Skeletal muscle tissue (tissue), 4 donors: ENCODE measurements around the gene RNF38. TPM values are rescaled to one million over a fixed set of nuclear protein-coding genes. Genes with fewer than 3 reads are reported as not detected.

ENCODE experiments used
- H3K27ac ChIP-seq: one replicate; pipeline ENCODE4 v1.7.0; 2013; ENCODE audit warnings: mild to moderate bottlenecking, low read depth, low read length, inconsistent platforms
- H3K27me3 ChIP-seq, 3 donors: one replicate each; pipeline ENCODE4 v1.7.0; 2013; ENCODE audit warnings: low read length in 3 of 3; ENCODE audit not compliant: control insufficient read depth in 3 of 3, insufficient read depth in 3 of 3
- H3K36me3 ChIP-seq, 3 donors: one replicate each; pipeline ENCODE4 v1.7.0; 2013; ENCODE audit warnings: low read length in 3 of 3; ENCODE audit not compliant: control insufficient read depth in 3 of 3, insufficient read depth in 3 of 3
- H3K4me1 ChIP-seq, 3 donors: one replicate each; pipeline ENCODE4 v1.7.0; 2013; ENCODE audit warnings: low read length in 3 of 3, mild to moderate bottlenecking in 3 of 3; ENCODE audit not compliant: control insufficient read depth in 3 of 3, insufficient read depth in 3 of 3
- H3K4me3 ChIP-seq, 3 donors: one replicate each; pipeline ENCODE4 v1.7.0; 2013; ENCODE audit warnings: low read length in 3 of 3
- H3K9ac ChIP-seq, 3 donors: one replicate each; pipeline ENCODE4 v1.7.0; 2013; ENCODE audit warnings: low read length in 3 of 3, mild to moderate bottlenecking in 3 of 3, moderate library complexity in 2 of 3, low read depth in 1 of 3
- H3K9me3 ChIP-seq, 3 donors: one replicate each; pipeline ENCODE4 v1.7.0; 2013; ENCODE audit warnings: low read length in 3 of 3; ENCODE audit not compliant: control insufficient read depth in 3 of 3
- total RNA-seq: library from RNA; depleted of rRNA; stranded (reverse); fragments of >200 nt; gene quantifications from one replicate; pipeline ENCODE4 v1.2.3, GENCODE V29; 2014
- donor health status: Osteomylitis.

Gene RNF38
- total RNA-seq, 1 donor from 2014 or later, result 16.7 TPM

DNA sequence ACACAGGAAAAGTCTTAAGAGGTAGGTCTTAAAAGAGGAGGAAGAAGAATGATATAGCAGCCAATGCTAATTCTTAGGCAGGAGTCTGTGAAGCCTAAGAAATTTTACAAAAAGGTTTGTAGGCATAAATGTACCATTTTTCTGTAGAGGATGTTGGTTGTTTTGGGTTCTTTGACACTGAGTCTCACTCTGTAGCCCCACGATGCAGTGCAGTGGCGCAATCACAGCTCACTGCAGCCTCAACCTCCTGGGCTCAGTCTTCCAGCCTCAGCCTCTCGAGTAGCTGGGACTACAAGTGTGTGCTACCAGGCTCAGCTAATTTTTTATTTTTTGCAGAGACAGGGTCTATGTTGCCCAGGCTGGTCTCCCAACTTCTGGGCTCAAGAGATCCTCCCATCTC is 37.7 kb upstream of the RNF38 start:
- Histone ChIP-seq H3K27ac (no peak overlapping the region), H3K36me3 (no peaks in the 10 kb centered on the region), H3K9ac (no peak overlapping the region), H3K4me1 (no peaks in the 10 kb centered on the region), H3K9me3 (no peaks in the 10 kb centered on the region), H3K4me3 (no peak overlapping the region), H3K27me3 (no peaks in the 10 kb centered on the region)

DNA sequence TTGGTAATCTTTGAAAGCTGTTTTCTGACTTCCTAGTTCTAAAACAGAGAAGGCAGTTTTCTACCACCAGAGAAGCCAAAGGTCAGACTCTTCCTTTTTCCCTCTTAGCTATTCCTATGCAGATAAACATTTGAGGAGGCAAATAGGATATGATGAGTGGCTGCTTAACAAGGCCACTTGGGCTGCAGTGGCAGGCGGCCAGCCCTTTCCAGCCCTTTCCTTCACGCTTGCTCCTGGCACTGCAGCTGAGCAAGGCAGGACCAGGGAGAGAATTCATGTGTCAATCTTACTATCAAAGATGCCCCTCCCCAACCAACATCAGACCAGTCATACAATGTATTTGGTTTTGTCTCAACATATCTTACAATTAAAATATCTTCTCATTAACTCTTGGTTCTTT is 36.8 kb upstream of the RNF38 start:
- no peak overlapping the region for H3K4me3 ChIP-seq
- H3K27ac ChIP-seq, result no peak overlapping the region
- H3K9me3 ChIP-seq, result no peaks in the 10 kb centered on the region
- H3K9ac ChIP-seq, result no peak overlapping the region
- H3K4me1 ChIP-seq, result no peaks in the 10 kb centered on the region
- no peaks in the 10 kb centered on the region for H3K27me3 ChIP-seq
- H3K36me3 ChIP-seq, result no peaks in the 10 kb centered on the region

DNA sequence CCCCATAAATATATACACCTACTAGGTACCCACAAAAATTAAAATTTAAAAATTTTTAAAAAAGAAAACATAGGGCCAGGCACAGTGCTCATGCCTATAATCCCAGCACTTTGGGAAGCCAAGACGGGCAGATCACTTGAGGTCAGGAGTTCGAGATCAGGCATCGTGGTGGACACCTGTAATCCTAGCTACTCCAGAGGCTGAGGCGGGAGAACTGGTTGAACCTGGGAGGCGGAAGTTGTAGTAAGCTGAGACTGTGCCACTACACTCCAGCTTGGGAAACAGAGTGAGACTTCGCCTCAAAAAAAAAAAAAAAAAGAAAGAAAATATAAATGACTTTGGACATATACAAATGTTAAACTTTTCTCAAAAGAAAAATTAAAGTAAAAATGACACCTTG is 33.3 kb upstream of the RNF38 start:
- no peak overlapping the region for H3K4me3 ChIP-seq
- H3K9me3 ChIP-seq, result no peaks in the 10 kb centered on the region
- no peaks in the 10 kb centered on the region for H3K36me3 ChIP-seq
- no peak overlapping the region for H3K9ac ChIP-seq
- H3K27ac ChIP-seq, result no peak overlapping the region
- no peaks in the 10 kb centered on the region for H3K27me3 ChIP-seq
- no peaks in the 10 kb centered on the region for H3K4me1 ChIP-seq

DNA sequence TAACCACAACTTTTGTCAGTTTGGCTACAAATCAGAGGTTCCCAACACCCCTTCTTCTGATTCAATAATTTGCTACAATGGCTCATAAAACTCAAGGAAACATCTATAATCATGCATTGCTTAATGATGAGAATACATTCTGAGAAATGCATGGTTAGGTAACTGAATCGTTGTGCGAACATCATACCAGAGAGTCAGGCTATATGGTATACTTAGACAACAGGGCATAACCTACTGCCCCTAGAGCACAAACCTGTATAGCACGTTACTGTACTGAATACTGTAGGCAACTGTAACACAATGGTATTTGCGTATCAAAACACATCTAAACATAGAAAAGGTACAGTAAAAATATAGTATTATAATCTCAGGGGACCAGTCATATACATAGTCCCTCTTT is 31.0 kb upstream of the RNF38 start:
- no peaks in the 10 kb centered on the region for H3K36me3 ChIP-seq
- no peak overlapping the region for H3K9ac ChIP-seq
- H3K4me1 ChIP-seq, result no peaks in the 10 kb centered on the region
- H3K9me3 ChIP-seq, result no peaks in the 10 kb centered on the region
- no peaks in the 10 kb centered on the region for H3K27me3 ChIP-seq
- no peak overlapping the region for H3K4me3 ChIP-seq
- no peak overlapping the region for H3K27ac ChIP-seq

DNA sequence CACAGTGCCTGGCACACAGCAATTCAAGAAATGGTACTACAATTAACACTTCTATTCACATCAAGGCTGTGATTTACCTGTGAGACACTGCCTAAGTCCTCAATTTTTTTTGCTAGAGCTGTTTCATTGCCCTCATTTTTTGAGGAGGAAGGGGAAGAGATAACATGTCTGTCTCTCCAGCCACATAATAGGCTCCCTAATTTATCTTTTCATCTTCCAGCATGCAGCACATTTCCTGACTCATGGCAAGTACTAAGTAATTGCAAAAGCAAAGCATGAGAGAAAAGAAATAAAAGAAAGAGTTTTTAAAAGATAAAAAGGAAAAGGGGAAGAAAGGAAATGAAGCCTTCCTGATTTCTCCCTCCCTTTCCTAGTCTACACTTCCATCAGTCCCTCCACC is 26.9 kb upstream of the RNF38 start:
- Histone ChIP-seq H3K9ac (no peak overlapping the region), H3K4me1 (no peaks in the 10 kb centered on the region), H3K9me3 (no peaks in the 10 kb centered on the region), H3K27me3 (no peaks in the 10 kb centered on the region), H3K4me3 (no peak overlapping the region), H3K36me3 (peaks cover 0 to 4% (median 4%) of the 10 kb centered on the region in 3 donors), H3K27ac (no peak overlapping the region)

DNA sequence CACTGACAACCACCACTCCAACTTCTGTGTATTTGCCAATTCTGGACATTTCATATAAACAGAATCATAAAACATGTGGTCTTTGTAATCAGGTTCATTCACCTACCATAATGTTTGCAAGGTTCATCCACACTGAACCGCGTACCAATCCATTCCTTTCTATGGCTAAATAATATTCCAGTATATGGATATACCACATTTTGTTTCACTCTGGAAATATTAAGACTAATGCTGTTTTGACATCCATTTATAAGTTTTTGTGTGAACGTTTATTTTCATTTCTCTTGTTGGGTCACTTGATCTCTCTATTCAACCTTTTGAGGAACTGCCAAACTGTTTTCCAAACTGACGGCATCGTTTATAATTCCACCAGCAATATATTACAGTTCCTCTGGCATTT is 26.3 kb upstream of the RNF38 start:
- no peak overlapping the region for H3K9ac ChIP-seq
- H3K27me3 ChIP-seq, result no peaks in the 10 kb centered on the region
- no peaks in the 10 kb centered on the region for H3K9me3 ChIP-seq
- no peaks in the 10 kb centered on the region for H3K4me1 ChIP-seq
- no peak overlapping the region for H3K4me3 ChIP-seq
- peaks cover 0 to 4% (median 4%) of the 10 kb centered on the region in 3 donors for H3K36me3 ChIP-seq
- no peak overlapping the region for H3K27ac ChIP-seq

DNA sequence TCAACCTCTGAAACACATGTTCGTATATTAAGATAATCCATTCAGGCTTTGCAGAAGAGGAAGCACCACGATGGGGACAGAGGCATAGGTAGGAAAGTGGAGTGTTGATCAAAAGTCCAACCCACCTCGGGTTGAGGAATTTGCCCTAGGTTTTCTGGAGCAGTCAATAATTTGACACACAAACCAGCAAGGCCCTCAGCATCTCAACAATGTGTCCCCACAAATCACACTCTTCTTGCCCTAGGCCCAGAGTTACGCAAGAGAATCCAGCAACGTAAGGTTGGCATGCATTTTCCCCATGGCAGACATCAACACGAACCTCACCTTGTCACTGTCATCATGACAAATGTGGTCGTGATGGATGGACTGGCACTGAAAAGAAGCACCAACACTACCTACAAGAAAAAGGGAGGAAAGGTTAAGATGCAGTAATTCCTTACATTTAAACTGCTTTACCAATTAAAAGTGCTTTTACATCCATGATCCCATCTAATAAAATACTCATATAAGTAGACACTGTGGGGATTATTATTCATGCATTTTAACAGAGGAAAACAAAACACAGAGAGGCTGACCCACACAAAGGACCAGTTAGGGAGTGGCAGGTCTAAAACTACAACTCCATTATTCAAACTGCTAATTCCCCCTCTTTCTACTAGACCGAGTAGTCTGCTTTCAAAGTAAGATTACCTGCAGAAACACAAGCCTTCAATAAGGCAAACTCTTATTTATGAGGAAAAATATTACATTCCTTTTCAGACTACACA is 24.4 kb upstream of the RNF38 start:
- Histone ChIP-seq H3K4me1 (peaks cover 0 to 2% (median 0%) of the 10 kb centered on the region in 3 donors), H3K9me3 (no peaks in the 10 kb centered on the region), H3K4me3 (no peak overlapping the region), H3K9ac (no peak overlapping the region), H3K36me3 (peaks cover 0 to 4% (median 4%) of the 10 kb centered on the region in 3 donors), H3K27ac (no peak overlapping the region), H3K27me3 (no peaks in the 10 kb centered on the region)

DNA sequence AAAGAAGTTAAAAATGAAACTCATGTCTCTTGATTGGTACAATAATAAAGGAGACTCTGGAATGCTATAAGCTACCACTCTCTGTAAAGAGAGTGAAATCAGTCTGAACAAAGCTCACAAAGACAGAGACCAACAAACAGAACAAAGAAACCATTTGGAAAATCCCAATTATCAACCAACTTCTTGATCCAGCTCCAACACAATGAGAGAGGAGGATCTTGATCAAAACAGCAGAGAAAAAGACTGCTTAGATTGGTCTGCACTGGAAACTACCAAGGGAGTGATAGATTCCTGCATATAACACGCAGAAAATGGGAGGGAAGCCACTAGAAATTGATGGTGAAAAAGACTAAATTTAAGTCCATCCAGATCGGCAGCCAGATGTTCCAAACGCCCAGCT is 23.1 kb upstream of the RNF38 start:
- Histone ChIP-seq H3K9me3 (no peaks in the 10 kb centered on the region), H3K36me3 (peaks cover 0 to 4% (median 4%) of the 10 kb centered on the region in 3 donors), H3K27me3 (no peaks in the 10 kb centered on the region), H3K4me1 (peaks cover 0 to 2% (median 0%) of the 10 kb centered on the region in 3 donors), H3K4me3 (no peak overlapping the region), H3K27ac (no peak overlapping the region), H3K9ac (no peak overlapping the region)

DNA sequence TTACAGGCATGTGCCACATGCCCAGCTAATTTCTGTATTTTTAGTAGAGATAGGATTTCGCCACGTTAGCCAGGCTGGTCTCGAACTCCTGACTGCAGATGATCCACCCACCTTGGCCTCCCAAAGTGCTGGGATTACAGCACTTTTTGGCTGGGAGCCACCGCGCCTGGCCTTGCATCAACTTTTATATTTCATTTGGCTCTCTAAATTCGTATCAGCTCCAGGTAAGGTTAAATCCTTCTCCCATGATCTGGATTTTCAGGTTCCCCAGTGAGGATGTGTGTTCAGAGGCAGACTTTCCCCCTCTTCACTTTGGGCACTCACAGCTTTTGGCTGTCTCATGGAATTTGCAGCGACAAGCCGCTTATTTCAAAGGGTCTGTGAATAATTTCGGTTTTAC is 16.8 kb upstream of the RNF38 start:
- Histone ChIP-seq H3K9ac (no peak overlapping the region), H3K9me3 (no peaks in the 10 kb centered on the region), H3K36me3 (no peaks in the 10 kb centered on the region), H3K27ac (no peak overlapping the region), H3K4me1 (peaks cover 0 to 2% (median 0%) of the 10 kb centered on the region in 3 donors), H3K4me3 (no peak overlapping the region), H3K27me3 (no peaks in the 10 kb centered on the region)

DNA sequence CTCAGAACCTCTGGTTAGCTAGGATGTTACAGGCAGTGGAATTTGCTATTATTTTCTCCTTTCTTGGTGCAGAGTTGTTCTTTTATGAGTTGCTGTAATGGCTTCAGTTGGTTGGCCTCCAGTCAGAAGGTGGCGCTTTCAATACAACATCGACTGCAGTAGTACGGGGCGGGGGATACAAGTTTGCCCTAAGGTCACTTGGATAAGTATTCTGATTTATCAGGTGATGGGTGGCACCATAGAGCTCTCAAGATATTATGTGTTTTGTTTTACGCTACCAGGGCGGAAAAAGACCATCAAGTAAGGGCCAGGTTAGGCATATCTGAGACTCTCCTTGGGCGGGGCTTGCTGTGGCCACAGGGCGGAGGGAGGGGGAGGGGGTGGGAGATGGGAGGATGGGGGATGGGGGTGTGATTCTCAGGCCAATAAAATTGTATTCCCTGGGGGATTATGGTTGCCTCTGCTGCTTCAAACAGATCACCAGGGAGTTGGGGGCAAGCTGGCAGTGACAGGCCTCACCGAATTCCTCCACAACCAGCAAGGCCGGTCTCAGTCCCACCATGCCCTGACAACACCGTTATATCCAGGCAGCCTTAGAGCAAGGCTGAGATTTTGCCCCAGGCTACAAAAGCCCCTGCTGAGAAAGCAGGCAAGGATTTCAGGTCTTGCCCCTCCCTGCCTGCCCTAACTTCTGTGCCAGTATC is 15.9 kb upstream of the RNF38 start:
- Histone ChIP-seq H3K9me3 (no peaks in the 10 kb centered on the region), H3K4me3 (no peak overlapping the region), H3K4me1 (peaks cover 0 to 2% (median 0%) of the 10 kb centered on the region in 3 donors), H3K9ac (no peak overlapping the region), H3K27ac (no peak overlapping the region), H3K27me3 (no peaks in the 10 kb centered on the region), H3K36me3 (no peaks in the 10 kb centered on the region)
